GM18868 (cell line): ENCODE measurements around the gene LIMCH1.
"Not testable (repeated sequence)": the region's sequence is repeated elsewhere in the genome, so short reads cannot be mapped to it uniquely, and the experiment has no call there.

Source experiments
- ATAC-seq: cut with Tn5 transposase; IDR thresholded peaks from one replicate; pipeline ENCODE4 v1.9.1; 2021; ENCODE audit warnings: mild to moderate bottlenecking, moderate library complexity; ENCODE audit not compliant: unreplicated experiment

Gene LIMCH1

GRCh38 chr4:41668024-41668423, 130.1 kb downstream of the LIMCH1 start:
- no peak for ATAC-seq

DNA sequence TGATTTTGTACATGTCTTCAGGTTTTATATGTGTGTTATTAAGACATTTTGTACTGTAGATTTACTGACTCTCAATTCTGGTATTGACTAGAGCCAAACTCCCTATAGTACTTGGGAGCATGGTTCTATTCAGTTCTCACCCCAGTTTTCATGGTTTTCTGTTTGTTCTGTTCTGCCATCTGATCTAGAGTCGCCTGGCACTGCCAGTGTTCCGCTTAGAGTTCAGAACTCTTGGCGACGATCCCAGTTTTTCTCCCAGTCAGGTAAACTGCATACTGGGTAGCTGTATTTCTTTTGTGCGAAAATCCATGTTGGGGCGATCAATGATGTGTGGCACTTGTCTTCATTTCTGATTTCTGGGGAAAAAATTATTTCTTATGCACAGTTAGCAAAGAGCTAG, 132.6 kb downstream of the LIMCH1 start:
- no peak for ATAC-seq

GRCh38 chr4:41670982-41671381, 133.0 kb downstream of the LIMCH1 start:
- no peak for ATAC-seq

DNA sequence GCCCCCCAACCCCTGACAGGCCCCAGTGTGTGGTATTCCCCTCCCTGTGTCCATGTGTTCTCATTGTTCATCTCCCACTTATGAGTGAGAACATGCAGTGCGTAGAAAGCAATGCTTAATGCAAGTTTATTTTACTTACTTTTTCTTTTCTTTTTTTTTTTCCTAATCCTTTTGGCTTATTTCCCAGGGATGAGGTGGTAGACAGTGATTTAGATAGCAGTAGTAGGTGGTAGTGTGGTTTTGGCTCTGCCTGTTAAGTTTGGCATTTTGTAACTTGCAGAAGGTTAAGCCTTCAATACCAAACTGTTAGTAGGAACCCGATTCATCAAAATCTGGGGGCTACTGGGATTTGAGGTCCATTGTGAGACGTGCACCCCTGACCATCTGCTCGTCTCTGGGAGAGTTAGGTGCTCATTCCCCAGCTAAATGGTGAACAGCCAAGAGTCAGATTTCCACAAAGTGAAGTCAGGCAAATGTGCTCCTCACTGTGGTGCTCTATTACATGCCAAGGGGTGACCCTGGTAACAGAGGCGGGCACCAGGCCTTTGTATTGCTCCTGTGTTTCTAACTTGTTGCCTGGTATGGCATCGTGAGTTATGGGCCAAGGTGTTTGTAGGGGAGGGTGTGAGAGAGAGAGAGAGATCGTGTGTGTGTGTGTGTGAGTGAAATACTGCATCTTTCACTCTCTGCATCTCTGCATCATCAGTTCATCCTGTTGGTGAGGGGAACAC, 140.3 kb downstream of the LIMCH1 start:
- ATAC-seq: no peak

DNA sequence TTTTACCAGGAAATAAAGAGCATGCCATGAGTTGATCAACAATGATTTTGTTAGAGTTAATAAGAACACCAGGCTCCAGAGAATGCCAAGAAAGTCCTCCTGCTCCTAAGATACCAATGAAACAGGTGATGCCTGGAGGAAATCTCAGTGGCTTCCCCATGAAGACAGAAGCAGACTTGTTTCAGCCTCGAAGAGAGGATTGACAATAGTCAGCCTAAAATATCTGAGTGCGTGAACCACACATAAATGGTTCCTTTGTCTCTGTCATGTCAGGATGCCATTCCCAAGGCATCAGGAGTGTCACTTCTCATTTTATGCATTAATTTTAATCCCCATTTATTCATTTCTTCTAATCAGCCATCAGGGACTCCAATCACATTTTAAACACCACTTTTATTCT, 141.0 kb downstream of the LIMCH1 start:
- ATAC-seq: no peak

DNA sequence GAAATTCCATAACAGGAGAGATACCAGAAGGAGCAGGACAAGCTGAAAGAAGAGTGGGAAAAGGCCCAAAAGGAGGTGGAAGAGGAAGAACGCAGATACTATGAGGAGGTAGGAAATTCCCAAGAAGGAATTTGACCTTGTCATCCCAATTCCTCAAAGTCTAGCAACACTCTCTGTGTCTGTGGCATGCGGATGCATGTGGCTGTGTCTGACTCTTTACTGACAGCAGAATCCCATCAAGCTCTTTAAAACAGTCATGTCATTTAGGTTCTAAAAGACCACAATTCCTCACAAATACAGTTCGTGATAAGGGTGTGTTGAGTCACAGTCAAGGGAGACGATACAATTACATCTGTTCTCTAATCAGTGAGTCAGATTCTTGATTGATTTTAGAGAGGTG, 142.0 kb downstream of the LIMCH1 start:
- no peak for ATAC-seq

DNA sequence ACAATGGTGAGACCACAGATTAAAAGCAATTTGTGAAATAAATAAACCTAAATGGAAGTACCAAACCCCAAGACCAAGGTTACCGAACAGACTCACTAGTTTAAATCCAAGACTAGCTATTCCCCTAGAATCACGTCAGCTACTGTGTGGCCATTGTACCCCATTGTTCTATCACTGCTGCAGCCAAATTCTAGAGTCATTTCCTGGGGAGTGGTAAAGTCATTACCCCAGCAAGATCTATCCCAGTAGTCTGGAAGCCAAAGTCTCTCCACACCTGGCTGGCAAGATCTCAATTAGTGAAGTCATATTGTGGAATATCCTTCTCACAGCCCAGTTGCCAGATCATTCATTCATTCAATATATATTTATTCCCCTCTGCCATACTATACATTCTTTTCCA, 143.1 kb downstream of the LIMCH1 start:
- ATAC-seq: no peak

- no peak for ATAC-seq
These were observed 145.4 kb downstream of the LIMCH1 start for GRCh38 chr4:41683326-41683725.

DNA sequence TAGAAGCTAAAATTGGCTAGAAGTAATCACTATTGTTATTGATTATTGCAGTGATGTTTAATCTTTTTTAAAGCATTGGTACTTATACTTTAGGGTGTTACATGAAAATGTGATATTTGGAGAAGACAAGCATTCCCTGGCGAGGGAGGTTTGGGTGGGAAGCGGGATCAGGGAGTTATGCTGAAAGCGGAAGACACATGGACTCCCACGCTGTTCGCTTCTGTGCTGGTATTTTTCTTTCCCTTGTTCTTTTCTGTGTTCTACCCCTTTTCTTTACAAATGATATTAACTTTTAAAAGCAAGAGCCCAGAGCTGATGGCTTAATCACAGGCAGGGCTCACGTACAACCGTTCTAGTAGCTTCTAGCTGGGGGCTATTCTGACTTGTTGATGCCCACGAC, 148.9 kb downstream of the LIMCH1 start:
- no peak for ATAC-seq

GRCh38 chr4:41687971-41688370, 150.0 kb downstream of the LIMCH1 start:
- ATAC-seq: no peak

GRCh38 chr4:41692717-41693345, 154.9 kb downstream of the LIMCH1 start:
- ATAC-seq: peak; percentile 73

- no peak for ATAC-seq
These were observed 155.7 kb downstream of the LIMCH1 start for GRCh38 chr4:41693629-41694028.

GRCh38 chr4:41696131-41696530, 158.2 kb downstream of the LIMCH1 start:
- ATAC-seq: no peak

DNA sequence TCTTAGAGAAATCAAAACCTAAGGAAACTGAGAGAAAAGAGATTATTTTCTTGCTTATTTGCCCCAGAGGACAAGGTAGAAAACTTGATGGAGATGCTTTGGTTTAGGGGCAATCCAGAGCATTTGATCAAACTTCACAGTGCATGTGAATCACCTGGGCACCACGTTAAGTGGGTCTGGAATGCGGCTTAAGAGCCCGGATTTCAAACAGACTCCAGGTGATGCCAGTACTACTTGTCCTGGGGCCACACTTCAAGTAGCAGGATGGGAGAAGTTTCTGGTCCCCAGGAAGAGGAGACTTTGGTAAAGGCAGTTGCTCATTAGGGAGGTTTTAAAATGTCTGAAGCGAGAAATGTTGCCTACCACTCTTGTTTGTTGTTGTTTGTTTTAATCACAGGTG, 158.8 kb downstream of the LIMCH1 start:
- ATAC-seq: no peak

DNA sequence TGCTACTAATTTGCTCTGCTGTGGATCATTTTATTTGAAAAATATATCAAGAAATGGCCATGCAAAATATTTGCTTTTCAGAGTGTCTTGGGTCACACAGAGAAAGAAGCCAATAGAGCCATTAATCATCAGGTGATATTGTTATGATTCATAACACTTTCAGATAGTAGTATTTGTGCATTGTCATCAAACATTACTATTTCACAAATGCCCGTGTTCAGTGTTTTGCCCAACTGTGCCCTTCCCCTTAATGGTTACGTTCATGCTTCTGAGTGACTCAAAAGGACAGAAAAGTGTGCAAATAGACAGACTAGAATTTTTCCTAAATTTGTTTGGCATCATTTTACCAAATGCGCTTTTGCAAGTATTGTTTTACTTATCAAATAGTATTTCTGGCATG, 164.0 kb downstream of the LIMCH1 start:
- ATAC-seq: no peak

DNA sequence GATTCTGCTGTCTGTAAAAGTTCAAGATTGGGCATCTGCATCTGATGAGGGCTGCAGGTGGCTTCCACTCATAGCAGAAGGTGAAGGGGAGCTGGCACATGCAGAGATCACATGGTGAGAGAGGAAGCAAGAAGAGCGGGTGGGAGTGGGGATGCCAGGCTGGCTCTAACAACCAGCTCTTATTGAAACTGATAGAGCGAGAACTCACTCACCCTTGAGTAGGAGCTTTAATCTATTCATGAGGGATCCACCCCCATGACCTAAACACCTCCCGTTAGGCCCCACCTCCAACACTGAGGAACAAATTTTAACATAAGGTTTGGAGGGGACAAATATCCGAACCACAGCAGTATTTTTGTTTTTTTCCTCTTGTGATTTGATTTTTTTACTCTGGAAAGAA, 164.8 kb downstream of the LIMCH1 start:
- ATAC-seq: no peak

- no peak for ATAC-seq
These were observed 165.8 kb downstream of the LIMCH1 start for GRCh38 chr4:41703785-41704184.

GRCh38 chr4:41709844-41710481, 172.0 kb downstream of the LIMCH1 start:
- ATAC-seq: no peak

DNA sequence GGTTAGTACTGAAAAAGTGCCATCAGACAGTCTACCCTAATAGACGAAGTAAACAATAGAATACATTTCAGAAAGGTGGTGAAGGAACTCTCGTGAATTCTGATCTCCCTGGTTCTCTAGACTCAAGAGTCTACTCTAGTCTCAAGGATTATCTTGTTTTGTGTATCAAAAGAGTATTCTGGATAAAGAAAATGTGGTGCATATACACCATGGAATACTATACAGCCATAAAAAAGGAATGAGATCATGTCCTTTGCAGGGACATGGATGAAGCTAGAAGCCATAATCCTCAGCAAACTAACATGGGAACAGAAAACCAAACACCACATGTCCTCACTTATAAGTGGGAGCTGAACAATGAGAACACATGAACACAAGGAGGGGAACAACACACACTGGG, 173.7 kb downstream of the LIMCH1 start:
- ATAC-seq: not testable (repeated sequence)

DNA sequence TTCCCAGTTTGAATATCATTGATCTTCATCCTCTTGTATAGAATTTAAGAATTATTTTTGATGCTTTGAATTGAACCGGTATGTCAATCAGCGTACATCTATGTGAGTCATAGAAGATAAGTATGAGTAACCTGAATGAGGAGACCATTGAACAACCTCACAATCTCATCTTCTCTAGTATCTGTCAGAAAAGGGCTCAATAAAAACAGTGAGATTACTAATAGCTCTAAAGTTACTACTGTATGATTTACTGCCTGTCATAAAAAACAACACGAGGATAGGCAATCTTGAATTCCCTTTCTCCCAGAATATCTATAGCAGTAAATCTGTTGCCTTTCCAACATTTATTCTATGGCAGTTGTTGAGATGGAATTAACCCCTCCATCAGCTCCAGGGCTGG, 174.5 kb downstream of the LIMCH1 start:
- ATAC-seq: no peak

DNA sequence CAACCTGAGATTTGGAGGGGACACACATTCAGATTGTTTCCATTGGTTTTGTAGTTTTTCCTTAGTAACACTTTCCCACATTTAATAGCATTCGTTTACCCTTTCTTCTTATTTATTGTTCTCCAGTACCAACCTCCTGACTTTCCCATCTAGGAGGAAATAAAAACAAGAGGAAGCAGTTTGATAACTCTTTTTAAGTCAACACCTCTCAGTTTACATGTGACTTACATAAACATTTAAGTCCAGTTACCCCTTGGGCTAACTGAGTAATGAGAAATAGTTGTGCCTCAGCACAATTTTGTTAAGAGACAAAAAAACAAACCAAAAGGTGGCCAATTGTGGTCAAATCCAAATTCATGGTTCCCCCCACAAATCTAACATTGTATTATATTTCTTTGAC, 175.8 kb downstream of the LIMCH1 start:
- ATAC-seq: no peak

- ATAC-seq: no peak
These were observed 176.5 kb downstream of the LIMCH1 start for GRCh38 chr4:41714364-41715000.
